GM12878 (cell line): ENCODE measurements around the gene CHIT1.

ENCODE experiments used
- GABPA ChIP-seq: IDR thresholded peaks from 2 replicates; pipeline ENCODE4 v1.6.1; 2014; ENCODE audit warnings: antibody characterized with exemption, low read depth, mild to moderate bottlenecking, inconsistent platforms
- HCFC1 ChIP-seq: fragments of 150-350 bp; IDR thresholded peaks from 2 replicates; pipeline ENCODE4 v1.6.1; 2014; ENCODE audit warnings: low read length
- MEF2A ChIP-seq: IDR thresholded peaks from 2 replicates; pipeline ENCODE4 v1.6.1; 2011; ENCODE audit warnings: low read depth, mild to moderate bottlenecking, low read length, moderate library complexity; ENCODE audit not compliant: insufficient read depth
- POLR2A ChIP-seq: IDR thresholded peaks from 2 replicates; pipeline ENCODE4 v1.6.1; 2011; ENCODE audit warnings: low read depth, mild to moderate bottlenecking, low read length
- RB1 ChIP-seq: fragments of 450-650 bp; formaldehyde crosslinking; IDR thresholded peaks from 2 replicates; pipeline ENCODE4 v1.6.1; 2017; ENCODE audit warnings: mild to moderate bottlenecking, borderline replicate concordance
- SUPT20H ChIP-seq: IDR thresholded peaks from 2 replicates; pipeline ENCODE4 v1.6.1; 2011; ENCODE audit warnings: low read depth, mild to moderate bottlenecking, low read length, moderate library complexity, borderline replicate concordance; ENCODE audit not compliant: control insufficient read depth
- TAF1 ChIP-seq: IDR thresholded peaks from 2 replicates; pipeline ENCODE4 v1.6.1; 2011; ENCODE audit warnings: mild to moderate bottlenecking, low read depth, low read length, borderline replicate concordance
- YY1 ChIP-seq: IDR thresholded peaks from 2 replicates; pipeline ENCODE4 v1.6.1; 2011; ENCODE audit warnings: low read depth, mild to moderate bottlenecking, low read length
- TF ChIP-seq, protein P1 (sequence below), 3 experiments: IDR thresholded peaks in 2 of 3; conservative IDR thresholded peaks in 1 of 3; 2 replicates each; pipeline ENCODE4 v1.5.1; 2011; ENCODE audit warnings: low read depth in 3 of 3, low read length in 3 of 3, mild to moderate bottlenecking in 3 of 3, control low read depth in 2 of 3, moderate library complexity in 2 of 3, inconsistent platforms in 1 of 3, mixed read lengths in 1 of 3; ENCODE audit not compliant: control insufficient read depth in 2 of 3, insufficient read depth in 1 of 3; ENCODE audit errors: extremely low read depth in 1 of 3
- TF ChIP-seq, protein P2 (sequence below): IDR thresholded peaks from 2 replicates; pipeline ENCODE4 v1.6.1; 2012; ENCODE audit warnings: mild to moderate bottlenecking, low read depth, low read length
- TF ChIP-seq, protein P3 (sequence below): IDR thresholded peaks from 2 replicates; pipeline ENCODE4 v1.6.1; 2012; ENCODE audit warnings: low read length, inconsistent platforms
- TF ChIP-seq, protein P4 (sequence below): fragments of 450-650 bp; IDR thresholded peaks from 2 replicates; pipeline ENCODE4 v1.6.1; 2016; ENCODE audit warnings: mild to moderate bottlenecking, moderate library complexity, borderline replicate concordance
- TF ChIP-seq, protein P5 (sequence below): IDR thresholded peaks from 2 replicates; pipeline ENCODE4 v1.6.1; 2011; ENCODE audit warnings: low read depth, mild to moderate bottlenecking, low read length, moderate library complexity, borderline replicate concordance; ENCODE audit errors: extremely low read depth

DNA sequence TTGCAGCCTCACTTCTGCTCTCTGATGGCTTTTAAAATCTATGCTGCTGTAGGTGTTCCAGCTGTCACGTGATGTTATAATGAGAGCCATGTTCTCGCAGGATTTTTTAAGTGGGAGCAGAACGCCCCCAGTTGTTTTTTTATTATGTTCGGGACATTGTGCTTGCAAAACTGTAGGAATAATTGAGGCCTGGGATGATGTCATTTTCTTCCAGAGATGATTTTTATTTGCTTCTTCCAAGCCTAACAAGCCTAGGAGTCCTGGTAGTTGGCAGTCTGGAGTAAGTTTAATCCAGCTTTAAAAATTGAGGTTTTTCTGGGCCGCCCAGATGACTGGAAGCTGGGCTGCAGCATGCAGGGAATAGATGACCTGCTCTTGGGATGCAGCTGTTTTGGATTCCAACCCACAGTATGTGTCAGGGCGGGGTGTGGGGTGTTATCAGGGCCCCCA, 34.6 kb upstream of the CHIT1 start:
- TF ChIP-seq, protein P1, sequence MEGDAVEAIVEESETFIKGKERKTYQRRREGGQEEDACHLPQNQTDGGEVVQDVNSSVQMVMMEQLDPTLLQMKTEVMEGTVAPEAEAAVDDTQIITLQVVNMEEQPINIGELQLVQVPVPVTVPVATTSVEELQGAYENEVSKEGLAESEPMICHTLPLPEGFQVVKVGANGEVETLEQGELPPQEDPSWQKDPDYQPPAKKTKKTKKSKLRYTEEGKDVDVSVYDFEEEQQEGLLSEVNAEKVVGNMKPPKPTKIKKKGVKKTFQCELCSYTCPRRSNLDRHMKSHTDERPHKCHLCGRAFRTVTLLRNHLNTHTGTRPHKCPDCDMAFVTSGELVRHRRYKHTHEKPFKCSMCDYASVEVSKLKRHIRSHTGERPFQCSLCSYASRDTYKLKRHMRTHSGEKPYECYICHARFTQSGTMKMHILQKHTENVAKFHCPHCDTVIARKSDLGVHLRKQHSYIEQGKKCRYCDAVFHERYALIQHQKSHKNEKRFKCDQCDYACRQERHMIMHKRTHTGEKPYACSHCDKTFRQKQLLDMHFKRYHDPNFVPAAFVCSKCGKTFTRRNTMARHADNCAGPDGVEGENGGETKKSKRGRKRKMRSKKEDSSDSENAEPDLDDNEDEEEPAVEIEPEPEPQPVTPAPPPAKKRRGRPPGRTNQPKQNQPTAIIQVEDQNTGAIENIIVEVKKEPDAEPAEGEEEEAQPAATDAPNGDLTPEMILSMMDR (IDR thresholded peaks at IDR 0.05 in 2 of 3, conservative IDR thresholded peaks at IDR 0.05 in 1 of 3; ENCODE audit: control insufficient read depth in 2 of 3, extremely low read depth in 1 of 3, insufficient read depth in 1 of 3, low read depth in 3 of 3, low read length in 3 of 3): no peak
- TF ChIP-seq, protein P2, sequence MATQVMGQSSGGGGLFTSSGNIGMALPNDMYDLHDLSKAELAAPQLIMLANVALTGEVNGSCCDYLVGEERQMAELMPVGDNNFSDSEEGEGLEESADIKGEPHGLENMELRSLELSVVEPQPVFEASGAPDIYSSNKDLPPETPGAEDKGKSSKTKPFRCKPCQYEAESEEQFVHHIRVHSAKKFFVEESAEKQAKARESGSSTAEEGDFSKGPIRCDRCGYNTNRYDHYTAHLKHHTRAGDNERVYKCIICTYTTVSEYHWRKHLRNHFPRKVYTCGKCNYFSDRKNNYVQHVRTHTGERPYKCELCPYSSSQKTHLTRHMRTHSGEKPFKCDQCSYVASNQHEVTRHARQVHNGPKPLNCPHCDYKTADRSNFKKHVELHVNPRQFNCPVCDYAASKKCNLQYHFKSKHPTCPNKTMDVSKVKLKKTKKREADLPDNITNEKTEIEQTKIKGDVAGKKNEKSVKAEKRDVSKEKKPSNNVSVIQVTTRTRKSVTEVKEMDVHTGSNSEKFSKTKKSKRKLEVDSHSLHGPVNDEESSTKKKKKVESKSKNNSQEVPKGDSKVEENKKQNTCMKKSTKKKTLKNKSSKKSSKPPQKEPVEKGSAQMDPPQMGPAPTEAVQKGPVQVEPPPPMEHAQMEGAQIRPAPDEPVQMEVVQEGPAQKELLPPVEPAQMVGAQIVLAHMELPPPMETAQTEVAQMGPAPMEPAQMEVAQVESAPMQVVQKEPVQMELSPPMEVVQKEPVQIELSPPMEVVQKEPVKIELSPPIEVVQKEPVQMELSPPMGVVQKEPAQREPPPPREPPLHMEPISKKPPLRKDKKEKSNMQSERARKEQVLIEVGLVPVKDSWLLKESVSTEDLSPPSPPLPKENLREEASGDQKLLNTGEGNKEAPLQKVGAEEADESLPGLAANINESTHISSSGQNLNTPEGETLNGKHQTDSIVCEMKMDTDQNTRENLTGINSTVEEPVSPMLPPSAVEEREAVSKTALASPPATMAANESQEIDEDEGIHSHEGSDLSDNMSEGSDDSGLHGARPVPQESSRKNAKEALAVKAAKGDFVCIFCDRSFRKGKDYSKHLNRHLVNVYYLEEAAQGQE: no peak
- TF ChIP-seq, protein P3, sequence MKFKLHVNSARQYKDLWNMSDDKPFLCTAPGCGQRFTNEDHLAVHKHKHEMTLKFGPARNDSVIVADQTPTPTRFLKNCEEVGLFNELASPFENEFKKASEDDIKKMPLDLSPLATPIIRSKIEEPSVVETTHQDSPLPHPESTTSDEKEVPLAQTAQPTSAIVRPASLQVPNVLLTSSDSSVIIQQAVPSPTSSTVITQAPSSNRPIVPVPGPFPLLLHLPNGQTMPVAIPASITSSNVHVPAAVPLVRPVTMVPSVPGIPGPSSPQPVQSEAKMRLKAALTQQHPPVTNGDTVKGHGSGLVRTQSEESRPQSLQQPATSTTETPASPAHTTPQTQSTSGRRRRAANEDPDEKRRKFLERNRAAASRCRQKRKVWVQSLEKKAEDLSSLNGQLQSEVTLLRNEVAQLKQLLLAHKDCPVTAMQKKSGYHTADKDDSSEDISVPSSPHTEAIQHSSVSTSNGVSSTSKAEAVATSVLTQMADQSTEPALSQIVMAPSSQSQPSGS: no peak
- no peak for TF ChIP-seq GABPA
- no peak for TF ChIP-seq MEF2A
- no peak for TF ChIP-seq SUPT20H
- no peak for TF ChIP-seq POLR2A
- TF ChIP-seq, protein P4, sequence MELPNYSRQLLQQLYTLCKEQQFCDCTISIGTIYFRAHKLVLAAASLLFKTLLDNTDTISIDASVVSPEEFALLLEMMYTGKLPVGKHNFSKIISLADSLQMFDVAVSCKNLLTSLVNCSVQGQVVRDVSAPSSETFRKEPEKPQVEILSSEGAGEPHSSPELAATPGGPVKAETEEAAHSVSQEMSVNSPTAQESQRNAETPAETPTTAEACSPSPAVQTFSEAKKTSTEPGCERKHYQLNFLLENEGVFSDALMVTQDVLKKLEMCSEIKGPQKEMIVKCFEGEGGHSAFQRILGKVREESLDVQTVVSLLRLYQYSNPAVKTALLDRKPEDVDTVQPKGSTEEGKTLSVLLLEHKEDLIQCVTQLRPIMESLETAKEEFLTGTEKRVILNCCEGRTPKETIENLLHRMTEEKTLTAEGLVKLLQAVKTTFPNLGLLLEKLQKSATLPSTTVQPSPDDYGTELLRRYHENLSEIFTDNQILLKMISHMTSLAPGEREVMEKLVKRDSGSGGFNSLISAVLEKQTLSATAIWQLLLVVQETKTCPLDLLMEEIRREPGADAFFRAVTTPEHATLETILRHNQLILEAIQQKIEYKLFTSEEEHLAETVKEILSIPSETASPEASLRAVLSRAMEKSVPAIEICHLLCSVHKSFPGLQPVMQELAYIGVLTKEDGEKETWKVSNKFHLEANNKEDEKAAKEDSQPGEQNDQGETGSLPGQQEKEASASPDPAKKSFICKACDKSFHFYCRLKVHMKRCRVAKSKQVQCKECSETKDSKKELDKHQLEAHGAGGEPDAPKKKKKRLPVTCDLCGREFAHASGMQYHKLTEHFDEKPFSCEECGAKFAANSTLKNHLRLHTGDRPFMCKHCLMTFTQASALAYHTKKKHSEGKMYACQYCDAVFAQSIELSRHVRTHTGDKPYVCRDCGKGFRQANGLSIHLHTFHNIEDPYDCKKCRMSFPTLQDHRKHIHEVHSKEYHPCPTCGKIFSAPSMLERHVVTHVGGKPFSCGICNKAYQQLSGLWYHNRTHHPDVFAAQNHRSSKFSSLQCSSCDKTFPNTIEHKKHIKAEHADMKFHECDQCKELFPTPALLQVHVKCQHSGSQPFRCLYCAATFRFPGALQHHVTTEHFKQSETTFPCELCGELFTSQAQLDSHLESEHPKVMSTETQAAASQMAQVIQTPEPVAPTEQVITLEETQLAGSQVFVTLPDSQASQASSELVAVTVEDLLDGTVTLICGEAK: no peak
- no peak for TF ChIP-seq TAF1
- TF ChIP-seq HCFC1: no peak
- TF ChIP-seq RB1: no peak
- TF ChIP-seq, protein P5, sequence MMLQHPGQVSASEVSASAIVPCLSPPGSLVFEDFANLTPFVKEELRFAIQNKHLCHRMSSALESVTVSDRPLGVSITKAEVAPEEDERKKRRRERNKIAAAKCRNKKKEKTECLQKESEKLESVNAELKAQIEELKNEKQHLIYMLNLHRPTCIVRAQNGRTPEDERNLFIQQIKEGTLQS: no peak
- TF ChIP-seq YY1: no peak
